LHCN-M2 (cell line): ENCODE measurements around the gene NCKAP1. TPM values are rescaled to one million over a fixed set of nuclear protein-coding genes. Genes with fewer than 3 reads are reported as not detected.
"Not testable (repeated sequence)": the region's sequence is repeated elsewhere in the genome, so short reads cannot be mapped to it uniquely, and the experiment has no call there.

Experiments
- DNase-seq: peaks from one replicate; pipeline ENCODE4 v3.0.0-alpha.2; 2012; ENCODE audit warnings: low read depth
- total RNA-seq: library from RNA; depleted of rRNA; stranded (reverse); fragments of >200 nt; gene quantifications from 2 replicates; pipeline ENCODE4 v1.2.3, GENCODE V29; 2014

NCKAP1 gene
- total RNA-seq, 1 experiment from 2014 or later: 168 TPM

- no peak for DNase-seq
Measured at GRCh38 chr2:182913064-182913463, 125.2 kb downstream of the NCKAP1 start.

GRCh38 chr2:182912518-182912915 is 125.7 kb downstream of the NCKAP1 start:
- no peak for DNase-seq

GRCh38 chr2:182911813-182912517 is 126.3 kb downstream of the NCKAP1 start:
- DNase-seq: no peak

- DNase-seq: no peak
Measured at GRCh38 chr2:182910965-182911364, 127.3 kb downstream of the NCKAP1 start.

DNA sequence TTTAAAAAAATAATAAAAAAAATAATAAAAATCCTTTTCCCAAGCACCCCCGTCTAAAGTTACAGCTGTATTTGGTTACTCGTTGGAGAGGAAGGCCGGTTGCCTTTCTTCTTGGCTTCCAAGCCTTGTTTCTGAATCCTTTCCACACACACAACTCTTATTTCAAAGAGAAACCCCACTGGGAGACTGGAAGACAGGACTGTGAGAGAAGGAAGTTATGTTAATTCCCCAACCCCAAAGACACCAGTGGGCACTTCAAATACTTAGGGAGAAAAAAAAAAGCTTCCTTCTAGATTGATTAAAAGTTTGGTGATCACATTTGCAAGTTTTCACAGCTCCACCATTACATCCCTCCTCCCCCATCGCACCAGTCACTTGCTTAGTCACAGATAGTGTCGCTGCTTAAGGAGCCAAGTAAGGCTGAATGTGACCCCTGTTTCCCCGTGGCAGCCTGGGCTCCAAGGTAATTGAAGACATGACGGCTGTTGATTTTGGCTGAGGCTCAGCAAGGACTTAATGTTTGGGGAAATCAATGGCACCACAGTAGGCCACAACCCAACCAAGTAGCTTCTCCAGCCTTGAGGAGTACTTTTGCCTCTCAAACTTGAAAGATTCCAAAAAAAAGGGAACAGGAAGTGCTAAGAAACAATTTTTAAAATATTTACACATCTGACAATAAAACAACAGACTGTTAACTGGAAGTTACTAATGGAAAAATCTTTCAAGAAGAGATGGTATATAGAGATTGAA is 131.0 kb downstream of the NCKAP1 start:
- no peak for DNase-seq

- DNase-seq: no peak
Measured at GRCh38 chr2:182906454-182906853, 131.8 kb downstream of the NCKAP1 start.

- no peak for DNase-seq
Measured at GRCh38 chr2:182904844-182905243, 133.4 kb downstream of the NCKAP1 start.

DNA sequence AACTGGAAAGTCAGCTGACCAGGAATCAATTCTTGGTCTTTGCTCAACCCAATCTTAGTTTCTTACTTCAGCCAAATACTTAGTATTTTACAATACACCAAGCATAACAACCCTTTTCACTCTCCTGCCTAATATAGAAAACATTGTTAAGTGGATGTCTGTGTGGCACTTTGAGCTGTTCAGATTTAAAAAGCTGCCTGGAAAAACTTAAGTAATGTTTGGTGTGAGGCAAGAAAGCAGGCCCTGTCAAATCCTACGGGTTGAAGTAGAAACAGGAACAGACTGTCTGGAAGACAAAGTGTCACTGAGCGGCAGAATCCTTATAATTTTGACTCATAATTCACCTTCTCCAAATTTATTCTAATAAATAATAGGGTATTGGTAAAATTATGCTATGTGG is 134.7 kb downstream of the NCKAP1 start:
- no peak for DNase-seq

GRCh38 chr2:182901748-182902147 is 136.5 kb downstream of the NCKAP1 start:
- no peak for DNase-seq

DNA sequence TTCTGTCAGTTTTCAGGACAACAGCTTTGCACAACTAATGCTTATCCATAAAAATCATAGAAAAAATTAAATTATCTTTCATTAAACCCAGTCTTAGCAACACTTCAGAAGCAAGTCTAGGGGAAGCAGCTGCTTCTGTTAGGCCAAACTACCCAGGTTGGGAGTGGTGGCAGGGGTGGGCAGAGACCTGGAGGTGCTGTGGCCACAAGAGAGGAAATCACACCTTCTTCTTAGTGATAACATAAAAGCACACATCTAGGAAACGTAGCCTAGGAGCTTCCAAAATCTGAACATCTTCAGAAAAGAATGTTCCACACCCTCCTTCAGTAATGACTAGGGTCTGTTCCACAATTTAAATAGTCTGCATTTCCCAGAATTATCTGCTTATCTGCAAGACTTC is 139.5 kb downstream of the NCKAP1 start:
- no peak for DNase-seq

- DNase-seq: peak; percentile 73
Measured at GRCh38 chr2:182897137-182897536, 141.1 kb downstream of the NCKAP1 start.

GRCh38 chr2:182895798-182896197 is 142.5 kb downstream of the NCKAP1 start:
- DNase-seq: no peak

DNA sequence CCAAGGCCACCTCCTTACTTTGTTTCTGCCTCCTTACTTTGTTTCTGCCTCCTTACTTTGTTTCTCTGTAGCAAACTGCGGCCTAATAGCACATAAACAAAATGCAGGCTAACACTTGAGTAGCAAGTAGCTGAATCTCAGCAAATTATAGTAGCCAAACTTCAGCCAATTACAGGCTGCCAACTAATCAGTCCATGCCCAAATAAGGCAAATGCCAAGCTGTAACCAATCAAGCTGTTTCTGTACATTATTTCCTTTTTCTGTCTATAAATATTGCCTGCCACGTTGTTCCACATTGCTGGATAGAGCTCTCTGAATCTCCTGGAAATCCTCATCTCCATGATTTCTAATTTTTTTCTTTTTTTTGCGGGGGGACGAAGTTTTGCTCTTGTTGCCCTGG is 143.1 kb downstream of the NCKAP1 start:
- DNase-seq: no peak

DNA sequence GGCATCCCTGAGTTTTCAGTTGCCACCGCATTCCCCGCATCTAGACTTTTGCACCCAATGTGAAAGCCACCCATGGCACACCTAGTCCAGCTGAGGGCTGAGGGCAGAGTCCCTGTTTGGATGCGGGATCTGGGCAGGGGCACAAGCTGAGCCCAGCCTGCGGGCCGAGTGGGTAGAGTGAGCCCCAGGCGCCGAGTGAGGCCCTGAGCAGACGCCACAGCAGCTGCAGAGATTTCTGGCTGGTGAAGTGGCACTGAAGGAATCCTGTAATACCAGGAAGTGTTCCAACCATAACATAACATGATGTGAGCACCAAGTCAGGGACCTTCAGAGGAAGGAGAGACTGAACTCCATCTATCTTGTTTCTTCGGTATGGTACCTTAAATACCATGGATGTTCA is 144.1 kb downstream of the NCKAP1 start:
- DNase-seq: peak; percentile 84

DNA sequence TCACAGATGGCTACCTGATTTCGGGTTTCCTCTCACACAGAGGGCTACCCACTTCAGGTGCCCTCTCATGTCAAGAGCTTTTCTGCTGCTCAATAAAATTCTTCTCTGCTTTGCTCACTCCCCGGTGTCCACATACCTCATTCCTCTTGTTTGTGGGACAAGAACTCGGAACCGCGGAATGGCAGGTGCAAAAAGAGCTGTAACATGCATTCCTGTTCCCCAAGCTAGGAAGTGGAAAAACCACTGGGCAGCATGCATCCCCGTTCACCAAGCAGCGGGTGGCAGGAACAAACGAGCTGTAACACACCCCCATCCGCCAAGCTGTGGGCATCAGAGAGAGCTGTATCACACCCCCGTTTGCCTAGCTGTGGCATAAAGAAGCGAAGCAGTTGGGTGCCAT is 144.6 kb downstream of the NCKAP1 start:
- DNase-seq: peak; percentile 51

DNA sequence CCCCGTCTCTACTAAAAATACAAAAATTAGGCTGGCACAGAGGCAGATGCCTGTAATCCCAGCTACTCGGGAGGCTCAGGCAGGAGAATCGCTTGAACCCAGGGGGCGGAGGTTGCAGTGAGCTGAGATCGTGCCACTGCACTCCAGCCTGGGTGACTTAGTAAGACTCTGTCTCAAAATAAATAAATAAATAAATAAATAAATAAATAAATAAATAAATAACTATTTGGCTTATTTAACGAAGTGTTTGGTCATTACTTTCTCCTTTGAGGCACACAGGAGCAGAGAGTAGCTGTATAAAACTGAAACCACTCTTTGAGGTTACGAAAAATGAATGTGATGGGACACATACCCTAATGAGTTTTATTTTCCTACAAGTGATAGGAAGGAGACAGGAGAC is 145.2 kb downstream of the NCKAP1 start:
- DNase-seq: not testable (repeated sequence)

DNA sequence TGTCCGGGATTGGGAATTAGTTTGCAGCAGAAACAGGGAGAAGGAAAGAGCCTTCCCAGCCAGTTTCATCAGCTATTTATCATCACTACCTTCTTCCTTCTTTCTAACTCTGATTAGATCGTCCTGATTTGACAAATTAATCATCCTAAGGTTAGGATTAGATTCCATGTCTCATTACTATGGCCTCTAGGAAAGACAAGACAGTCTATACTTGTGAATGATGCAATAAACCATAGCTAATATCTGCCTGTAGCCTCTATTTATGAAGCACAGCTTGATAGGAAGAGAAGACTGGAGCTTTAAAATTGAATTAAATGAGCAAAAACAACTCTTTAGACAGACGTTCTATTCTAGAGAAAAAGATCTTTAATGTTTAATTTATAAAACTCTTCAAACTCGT is 146.6 kb downstream of the NCKAP1 start:
- no peak for DNase-seq

- no peak for DNase-seq
Measured at GRCh38 chr2:182890773-182891378, 147.4 kb downstream of the NCKAP1 start.

DNA sequence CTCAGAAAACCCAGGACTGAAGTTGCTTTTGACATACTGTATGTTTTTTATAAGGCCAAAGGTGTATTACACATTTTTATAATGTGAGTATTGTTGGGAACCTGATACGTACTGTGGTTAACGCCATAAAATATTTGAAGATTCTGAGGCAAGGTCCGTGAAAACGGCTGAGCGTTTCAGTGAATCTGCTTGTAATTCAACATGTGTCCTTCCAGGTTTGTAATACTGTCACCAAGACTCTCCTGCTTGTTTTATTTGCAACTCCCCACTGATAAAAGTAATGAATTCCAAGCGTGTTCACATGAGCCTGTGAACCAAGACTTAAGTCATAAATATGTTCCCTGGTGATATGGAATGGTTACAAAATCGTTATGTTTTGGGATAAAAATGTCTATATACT is 148.0 kb downstream of the NCKAP1 start:
- peak; percentile 53 for DNase-seq

DNA sequence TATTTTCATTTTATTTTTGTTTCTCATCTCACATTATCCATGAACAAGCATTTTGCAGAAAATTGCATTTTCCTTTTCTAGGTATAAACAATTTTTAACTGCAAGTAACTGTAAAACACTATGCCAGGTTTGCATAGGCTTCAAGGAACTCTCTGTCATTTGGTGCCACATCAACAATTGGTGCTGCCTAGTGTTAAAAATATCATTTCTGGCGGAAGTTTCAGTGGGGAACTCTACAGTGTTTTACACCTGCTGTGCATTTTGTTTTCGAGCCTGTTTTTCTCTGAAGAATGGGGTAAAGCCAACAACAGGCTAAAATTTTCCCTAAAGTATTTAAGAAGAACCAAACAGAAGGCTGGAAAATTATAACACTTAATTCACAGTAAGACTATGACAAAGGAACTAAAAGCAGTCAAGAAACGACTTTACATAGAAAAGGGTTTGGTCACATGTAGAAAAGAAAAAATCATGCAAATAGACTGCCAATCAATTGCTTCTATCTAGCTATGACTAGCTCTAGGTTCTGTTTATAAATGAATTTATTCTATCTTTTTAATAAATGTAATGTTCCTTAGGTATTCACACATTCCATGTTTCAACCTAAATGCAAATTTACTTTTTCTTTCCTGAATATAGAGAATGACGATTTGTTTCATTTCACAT is 150.4 kb downstream of the NCKAP1 start:
- no peak for DNase-seq

DNA sequence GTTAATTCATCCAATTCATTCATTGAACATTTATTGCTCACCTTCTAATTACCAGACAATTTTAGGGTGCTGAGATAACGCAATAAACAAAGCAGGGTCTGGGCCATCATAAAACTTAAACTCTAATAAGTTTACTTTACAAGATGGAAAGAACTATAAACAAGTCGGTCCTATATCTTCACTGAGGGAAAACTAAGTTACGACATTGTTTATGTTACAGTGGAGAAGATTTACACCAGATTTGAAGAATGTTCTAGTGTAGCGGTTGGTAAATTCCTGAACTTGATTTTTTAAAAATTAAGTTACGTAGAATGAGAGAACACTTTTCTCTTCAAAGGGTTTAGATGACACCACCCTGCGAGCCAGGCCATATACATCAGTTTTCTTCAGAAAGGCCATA is 151.2 kb downstream of the NCKAP1 start:
- no peak for DNase-seq

GRCh38 chr2:182885771-182886170 is 152.5 kb downstream of the NCKAP1 start:
- no peak for DNase-seq
